Eye (tissue), 1 donor: ENCODE data around the gene PAMR1.
A peak's percentile ranks its signal among the peaks of the same experiment; 100 is the strongest.

Experiments
- DNase-seq: peaks from one replicate; pipeline ENCODE4 v3.0.0-alpha.2; 2015

The PAMR1 gene

DNA sequence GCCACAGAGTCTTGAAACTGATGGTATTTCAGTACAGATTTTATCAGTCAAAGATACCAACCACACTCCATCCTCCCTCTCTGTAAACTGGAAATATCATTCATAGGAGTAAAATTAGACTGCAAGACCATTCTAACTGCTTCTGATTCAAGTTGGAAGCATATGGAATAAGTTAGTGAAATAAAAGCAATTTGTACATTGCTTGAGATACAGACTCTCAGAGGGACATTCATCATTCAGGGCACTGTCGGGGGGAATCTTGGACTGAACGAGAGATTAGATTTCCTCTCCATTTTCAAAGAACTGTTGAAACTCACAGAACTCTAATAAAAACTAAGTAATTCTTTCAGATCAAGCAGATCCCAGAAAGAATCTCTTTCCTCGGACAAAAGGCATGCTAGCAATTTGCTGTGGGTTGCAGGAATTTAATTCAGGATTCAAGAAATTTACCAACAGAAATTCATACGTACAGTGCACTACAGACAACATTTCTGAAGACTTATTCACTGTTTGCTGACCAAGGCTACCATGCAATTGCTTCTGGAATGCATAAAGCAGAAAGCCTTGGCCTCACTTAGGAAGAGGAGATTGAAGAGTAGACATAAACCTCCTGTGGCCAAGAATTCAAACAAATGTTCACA, 34.1 kb downstream of the PAMR1 start:
- peak; percentile 53 for DNase-seq

DNA sequence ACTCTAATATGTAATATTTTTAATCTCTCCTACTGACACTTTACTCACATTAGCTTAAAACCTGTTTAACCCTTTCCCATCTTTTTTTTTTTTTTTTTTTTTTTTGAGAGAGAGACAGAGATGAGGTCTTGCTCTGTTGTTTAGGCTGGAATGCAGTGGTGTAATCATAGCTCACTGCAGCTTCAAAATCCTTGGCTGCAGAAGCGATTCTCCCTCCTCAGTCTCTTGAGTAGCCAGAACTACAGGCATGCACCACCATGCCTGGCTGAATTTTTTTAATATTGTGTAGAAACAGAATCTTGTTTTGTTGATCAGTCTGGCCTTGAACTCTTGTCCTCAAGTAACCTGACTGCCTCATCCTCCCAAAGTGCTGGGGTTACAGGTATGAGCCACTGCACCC, 37.3 kb downstream of the PAMR1 start:
- no peak for DNase-seq

DNA sequence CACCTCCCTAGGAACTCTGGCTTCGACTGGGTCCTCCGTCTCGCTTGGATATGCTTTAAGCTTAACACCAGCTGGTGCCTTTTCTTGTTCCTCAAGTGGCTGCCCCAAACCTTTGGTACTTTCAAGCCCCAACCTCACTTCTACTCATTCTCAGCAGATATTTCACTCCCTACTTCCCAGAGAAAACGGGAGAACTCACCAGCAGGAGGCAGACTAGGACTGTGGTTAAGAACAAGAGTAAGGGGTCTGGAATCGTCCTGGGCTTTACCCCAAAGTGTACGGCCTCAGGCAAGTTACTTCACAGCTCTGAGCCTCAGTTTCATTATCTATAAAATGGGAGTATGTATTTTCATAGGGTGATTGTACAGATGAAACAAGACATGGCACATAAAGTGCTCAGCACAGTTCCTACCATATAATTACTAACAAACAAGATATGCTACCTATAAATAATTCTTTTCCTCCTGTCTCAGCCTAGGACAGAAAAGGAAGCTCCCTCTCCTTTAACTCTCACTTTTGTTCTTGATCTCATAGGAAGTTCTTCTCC, 37.8 kb downstream of the PAMR1 start:
- DNase-seq, result peak; percentile 69

DNA sequence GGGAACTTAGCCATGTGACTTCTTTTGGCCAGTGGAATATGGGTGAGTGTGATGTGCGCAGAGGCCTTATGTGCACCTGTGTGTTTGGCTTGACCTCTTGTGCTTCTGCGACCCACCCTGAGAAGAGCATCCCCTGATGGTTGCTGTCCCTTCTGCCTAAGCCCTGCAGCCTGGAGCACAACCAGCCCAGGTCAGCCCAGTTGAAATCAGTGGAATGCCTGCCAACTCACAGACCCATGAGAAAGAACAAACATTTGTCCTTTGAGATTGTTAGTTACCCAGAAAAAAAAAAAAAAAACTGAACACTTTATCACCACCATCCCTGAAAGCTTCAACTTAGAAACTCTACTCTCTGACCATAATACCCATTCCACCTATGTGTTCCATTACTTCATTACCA, 38.5 kb downstream of the PAMR1 start:
- DNase-seq, result no peak

DNA sequence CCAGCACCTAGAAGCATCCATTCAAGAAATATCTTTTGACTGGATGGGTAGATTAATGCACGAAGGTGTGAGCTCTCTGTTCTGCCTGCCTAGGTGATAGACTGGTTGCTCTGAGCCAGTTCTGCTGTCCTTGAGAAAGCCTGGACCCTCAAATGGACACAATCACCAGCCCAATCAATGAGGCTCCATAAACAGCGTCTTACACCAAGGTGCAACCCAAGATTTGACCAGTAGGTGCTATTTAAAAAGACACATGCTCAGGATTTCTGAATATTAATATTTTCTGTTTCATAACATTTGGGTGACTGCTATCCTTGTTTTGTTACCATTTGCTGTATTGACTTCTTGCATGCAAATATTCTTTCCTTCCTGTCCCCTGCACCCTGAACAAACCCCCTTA, 39.0 kb downstream of the PAMR1 start:
- DNase-seq, result no peak

DNA sequence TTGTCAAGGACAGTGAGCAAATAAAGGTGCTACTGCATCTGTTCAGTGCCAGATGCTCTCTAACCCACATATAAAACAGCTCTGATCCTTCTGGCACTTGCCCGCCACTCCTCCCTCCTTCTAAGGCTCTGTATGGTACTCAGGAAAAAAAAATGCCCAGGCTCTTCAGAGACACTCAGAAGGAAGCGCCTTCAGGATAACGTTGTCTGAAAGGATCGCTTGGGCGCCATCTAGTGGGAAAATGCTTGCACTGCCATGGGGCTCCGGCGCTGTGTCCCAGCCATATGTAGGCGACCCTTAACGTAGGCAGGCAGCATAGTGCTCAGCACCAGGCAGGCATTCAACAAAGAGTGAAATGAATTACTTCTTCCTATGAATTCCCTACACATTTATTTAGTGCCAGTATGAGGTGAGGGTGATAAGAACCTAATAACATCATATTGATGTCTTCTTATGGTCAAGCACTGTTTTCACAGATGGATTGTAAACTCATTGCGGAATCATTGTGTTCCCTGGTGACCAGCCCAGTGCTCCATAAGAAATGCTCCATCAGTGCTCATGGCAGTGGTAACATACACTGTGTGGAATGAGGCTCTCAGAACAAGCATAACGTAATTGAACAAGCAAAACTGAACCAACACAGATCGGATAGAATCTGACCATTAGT, 39.6 kb downstream of the PAMR1 start:
- peak; percentile 97 for DNase-seq

DNA sequence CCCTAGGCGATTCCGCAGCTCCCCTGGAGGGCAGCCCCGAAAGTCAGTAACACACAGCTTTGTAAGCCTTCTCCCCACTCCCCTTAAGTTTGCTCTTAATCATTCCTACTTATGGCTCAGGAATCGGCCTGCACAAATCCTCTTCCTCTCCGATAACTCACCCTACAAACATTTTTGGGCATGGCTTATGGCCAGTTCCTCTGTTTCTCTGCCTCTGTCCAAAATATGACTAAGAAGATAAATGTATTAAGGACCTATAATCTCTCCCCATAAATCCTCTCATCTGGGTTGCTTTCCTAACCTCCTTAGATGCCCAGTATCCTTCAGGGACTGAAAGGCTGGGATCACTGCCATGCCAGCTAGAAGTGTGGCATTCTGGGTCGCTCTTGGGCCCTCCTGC, 41.0 kb downstream of the PAMR1 start:
- no peak for DNase-seq

DNA sequence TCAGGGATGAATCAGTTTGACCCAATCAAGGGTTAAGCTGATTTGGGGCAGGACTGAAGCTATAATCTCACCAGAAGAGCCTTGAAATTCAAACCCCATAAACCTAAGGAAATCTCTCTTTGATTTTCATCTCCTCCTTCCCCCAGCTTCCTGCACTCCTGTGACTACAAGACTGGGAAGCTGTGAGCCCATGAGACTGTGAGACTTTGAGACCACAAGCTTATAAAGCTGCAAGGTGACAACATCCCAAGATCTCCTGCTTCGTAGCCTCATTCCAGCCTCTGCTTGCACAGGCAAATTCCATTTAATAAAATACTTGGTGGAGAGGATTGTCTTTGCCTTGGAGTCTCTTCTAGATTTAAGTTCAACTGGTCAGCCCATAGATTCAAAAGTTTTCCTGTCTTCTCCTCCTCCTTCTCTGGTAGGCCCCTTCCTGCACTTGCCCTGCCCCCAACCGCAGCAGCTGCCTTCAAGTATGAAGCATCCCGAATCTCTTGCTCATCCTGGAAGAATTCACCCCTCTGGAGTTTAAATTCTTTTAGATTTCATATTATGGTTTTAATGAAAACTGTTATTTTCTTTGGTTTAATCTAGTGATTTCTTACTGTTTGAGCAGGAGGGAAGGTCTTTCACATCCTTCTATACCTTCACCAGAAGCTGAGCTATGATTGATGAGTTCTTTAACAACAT, 42.1 kb downstream of the PAMR1 start:
- DNase-seq, result no peak

DNA sequence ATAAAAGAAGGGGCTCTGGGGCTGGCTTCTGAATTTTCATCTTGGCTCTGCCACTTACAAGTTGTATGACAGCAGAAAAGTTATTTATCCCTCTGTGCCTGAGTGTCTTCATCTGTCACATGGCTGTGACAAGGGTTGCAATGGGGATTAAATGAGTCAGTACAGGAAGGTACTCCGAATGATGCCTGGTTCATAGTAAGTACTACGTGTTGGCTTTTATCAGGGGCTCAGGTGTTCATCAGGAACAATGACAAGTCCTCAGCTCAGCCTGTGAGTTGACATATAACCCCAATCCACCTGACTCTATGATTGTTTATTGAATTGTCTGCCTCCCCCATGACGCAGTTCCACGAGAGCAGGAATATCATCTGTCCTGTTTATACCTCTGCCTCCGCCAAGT, 45.7 kb downstream of the PAMR1 start:
- DNase-seq, result no peak

DNA sequence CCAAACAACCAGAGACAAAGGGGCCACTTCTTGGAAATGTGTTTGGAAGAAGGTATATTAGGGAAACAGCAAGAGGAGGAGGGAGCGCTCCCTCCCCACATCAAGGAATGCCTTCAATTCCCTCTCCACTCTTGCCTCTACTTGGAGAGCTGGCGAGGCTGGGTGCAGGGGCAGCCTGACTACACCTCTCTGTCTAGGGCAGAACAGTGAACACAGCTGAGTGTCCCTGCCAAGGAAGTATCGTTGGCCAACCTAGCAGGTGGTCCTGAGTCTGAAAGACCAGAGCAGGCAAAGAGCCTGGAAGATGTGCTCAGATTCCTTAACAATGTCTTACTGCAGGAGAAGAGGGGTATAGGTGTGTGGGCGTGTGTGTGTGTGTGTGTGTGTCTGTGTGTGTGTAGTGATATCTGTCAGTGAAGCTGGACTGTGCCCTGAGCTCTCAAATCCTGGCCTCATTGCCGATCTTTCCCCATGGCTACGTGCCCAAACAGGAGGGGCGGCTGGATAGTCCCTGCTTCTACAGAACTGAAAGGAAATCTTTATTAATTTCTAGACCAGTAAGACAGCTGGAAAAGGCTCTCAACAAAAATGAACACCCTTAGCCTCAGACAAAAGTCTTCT, 46.8 kb downstream of the PAMR1 start:
- no peak for DNase-seq

DNA sequence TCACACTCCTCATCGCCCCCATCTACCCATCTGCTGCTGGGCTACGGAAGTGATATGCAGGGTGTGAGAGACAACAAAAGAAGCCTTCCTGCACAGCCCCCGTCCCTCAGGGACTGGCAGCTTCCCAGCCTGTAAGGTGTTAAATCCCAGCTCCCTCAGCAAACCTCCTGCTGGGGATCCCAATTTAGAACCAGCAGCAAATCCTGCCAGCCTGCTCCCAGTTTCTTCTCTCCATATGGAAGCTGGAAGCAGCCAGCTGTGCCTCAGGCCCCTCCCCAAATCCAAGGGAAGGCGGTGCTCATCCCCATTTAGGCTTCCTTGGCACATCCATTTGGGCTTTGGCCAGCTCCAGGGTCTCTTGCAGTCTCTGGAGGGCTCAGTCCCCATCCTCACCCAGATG, 47.5 kb downstream of the PAMR1 start:
- peak; percentile 33 for DNase-seq

DNA sequence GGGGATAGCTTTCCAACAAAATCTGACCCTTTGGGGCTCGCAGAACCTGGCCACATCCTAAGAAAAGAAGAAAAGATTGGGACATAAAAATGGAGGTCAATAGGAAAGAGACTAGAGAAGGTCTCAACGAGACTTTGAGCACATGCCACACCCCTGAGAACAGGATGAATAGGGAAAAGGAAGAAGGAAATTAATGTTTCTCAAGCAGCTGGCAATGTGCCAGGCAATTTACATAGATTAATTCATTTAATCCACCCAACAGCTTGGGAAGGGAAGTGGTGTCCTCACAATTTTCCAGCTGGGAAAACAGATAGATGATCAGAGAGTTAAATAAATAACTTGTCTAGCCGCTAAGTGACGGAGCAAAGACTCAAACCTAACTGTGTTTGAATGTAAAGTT, 50.7 kb downstream of the PAMR1 start:
- DNase-seq, result no peak

DNA sequence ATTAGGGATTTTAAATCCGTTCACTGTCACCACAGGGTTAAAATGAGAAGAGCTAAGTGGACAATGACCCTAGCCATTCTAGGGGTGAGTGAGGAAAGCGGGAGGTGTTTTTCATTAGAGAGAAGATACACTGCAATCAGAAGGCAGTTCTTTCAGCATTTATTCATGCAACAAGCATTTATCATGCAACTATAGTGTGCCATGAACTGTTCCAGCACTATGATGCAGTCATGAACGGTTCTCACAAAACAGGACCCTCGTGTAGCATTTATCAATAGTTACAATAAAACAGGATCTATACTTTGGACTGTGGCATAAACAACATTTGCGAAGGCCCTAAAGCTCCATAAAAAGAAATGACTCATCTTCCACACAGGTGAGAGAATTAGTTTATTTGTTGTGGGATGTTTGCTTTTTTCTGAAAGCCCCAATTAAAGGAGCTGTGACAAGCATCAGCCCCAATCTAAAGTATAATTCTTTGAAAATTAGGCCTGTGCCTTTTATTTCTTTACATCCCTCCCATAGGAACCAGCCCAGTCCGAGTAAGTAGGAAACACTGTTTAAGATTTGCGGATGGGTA, 51.5 kb downstream of the PAMR1 start:
- no peak for DNase-seq

DNA sequence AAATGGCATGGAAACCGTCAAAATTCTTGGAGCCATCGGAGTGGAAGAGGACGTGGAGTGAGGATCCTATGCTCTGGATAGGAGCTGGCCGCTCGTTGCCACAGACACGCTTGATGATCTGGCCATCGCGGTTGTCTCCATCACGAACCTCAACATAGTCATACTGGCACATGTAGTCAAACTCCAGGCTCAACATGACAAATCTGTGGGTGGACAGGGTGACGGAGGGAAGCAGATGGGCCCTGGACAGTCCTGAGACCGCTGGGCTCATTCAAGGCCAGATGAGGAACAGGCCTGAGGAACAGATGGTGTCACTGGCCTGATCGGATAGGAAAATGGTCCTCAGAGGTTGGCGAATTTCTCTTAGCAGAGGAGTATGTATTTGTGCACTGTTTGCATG, 54.8 kb downstream of the PAMR1 start:
- no peak for DNase-seq

DNA sequence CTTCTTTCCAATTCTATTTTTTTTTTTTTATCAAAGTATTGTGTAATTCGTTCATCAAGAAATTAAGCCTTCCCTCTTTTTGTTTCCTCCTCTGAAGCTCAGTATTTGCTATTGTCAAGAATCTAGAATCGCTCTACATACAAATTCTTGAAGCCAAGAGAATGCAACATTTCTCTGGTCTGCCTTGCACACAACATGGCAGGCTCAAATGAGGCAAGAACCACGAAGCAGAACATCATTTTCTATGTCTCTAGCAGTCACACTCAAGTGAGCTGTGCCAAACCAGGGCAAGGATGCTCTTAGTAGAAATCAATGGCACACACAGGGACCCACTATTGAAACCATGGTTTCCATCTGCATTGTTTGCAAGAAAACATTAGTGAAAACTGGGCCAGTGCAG, 59.4 kb downstream of the PAMR1 start:
- DNase-seq, result no peak

DNA sequence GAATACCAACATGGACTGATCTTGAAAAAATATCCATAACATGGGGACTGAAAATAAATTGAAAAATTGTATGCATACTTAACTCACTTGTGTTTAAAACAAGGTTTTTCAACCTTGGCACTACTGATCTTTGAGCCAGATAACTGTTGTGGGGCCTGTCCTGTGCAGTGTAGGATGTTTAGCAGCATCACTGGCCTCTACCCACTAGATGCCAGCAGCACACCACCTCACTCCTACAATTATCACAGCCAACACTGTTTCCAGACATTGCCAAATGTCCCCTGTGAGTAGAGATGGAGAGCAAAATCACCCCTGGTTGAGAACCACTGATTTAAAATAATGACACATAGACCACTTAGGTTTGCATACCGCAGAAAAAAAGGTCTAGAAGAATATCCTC, 61.1 kb downstream of the PAMR1 start:
- no peak for DNase-seq

DNA sequence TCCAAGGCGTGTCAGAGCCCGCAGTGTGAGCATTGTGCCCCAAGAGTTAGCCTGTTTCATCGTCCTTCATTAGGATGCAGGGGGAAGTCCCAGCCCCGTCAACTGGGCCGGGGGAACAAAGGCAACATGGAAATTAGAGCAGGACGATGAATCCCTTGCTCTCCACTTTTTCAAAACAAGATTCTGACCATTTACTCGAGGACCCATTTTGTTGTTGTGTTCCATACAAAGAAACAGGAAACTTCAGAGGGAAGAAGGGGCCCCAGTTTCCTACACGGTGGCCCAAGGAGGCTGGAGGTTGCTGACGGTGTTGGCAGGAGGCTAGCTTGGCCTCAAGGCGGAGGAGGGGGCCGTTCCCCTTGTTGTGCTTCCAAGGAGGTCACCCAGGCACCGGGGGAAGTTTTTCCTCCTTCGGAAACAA, 62.1 kb downstream of the PAMR1 start:
- no peak for DNase-seq

DNA sequence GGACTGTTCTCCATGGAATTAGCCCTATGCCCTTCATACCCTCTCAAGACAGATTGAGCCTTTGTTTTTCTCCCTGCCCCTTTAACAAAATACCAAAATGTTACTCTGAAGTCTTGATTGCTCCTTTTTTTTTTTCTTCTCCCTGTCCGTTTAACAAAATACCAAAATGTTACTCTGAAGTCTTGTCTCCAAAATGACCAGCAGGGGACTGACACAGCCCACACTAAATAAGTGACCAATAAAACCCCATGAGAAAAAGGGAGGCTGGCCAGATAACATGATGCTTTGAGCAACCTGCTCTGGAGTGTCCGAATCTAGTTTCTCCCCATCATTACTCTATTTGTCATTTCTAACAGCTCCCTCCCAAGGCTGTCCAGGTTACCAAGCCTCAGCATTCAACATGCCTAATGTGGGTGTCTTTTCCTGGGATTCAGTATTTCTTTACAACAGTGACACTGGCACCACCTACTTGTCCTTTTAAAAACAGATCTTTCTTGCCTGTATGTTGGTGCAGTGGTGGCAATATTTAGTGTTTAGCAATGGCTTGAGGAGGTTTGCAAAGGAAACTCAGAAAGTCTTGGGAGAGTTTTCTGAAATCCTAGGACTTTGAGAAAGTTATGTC, 63.4 kb downstream of the PAMR1 start:
- DNase-seq, result no peak

DNA sequence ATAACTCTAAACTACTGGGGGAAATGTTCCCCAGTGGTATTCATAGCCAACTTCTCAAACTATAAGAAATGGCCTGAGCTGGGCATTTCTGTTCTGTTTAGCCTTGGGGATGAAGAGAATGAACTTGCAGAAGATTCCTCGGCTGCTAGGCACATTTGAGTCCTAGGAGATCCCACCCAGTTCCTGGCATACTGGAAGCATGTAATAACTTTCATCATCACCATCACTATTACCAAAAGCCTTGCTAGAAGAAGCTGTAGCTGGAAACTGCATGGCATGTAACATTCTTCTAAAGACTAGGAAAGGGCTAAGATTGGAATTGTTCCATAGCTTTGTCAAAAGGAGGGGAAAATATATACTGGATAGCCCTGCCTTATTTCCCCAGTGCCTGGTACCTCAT, 65.9 kb downstream of the PAMR1 start:
- DNase-seq, result no peak

DNA sequence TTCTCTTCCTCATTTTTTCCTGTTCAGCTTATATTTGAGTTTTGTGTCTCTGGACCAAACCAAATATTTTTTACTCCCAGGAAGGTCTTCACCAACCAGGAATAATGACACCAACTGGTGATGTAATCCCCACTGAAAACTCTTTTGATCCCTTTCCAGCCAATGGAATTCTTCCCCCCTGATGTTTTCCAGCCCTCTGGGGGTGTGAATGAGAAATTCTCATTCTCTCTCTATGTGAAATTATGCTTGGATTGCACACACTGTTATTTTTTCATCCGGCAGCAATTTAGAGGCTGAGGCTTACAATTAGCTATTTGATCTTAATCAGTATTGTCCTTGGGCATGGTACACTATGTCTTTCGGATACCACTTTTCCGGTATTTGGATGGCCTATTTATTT, 66.6 kb downstream of the PAMR1 start:
- DNase-seq, result no peak

DNA sequence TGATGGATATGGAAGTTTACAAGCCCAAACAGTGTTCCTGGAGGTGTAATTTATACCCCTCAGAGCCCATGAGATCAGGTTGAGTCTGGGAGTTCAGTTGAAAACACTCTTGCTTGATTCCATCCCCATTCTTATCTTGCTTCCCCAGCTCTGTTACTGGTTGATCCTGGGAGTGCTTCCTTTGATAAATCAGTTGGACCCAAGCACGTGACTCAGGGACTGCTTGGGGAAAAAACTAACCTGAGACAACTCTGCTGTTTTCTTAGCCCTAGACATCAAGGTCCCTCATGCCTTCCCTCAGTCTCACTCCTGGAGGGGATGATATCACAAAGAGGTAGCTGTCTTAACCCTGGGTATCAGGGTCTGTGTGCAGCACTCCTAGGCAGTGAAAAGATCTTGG, 71.1 kb downstream of the PAMR1 start:
- DNase-seq, result no peak

DNA sequence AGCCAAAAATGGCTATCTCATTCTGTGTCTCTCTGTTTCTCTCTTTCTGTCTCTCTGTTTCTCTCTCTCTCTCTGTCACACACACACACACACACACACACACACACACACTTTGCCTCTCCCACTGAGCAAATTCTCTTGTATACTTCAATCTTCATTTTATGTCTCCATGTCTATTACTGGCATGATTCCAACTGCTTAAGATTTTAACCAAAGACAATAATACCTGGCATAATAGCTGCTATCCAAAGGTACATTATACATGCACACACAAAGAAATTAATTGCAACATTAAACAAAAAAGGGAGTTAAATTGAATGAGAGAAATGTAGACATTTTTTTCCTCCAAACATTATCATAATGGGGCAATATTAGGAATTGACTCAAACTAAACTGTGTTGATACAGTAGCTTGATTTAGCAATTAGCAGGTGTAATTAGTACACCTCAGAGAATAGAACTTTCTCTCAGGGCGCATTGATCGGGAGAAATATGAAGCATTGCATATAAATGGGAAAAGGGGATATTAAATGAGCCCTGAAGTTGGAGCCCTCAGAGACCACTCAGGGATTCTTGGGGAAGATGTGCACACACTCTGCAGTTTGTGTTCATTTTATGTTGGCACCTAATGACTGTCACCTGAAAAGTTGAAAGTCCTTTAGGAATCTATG, 88.7 kb downstream of the PAMR1 start:
- DNase-seq, result no peak
